Stimulated activated CD8-positive, alpha-beta memory T cell treated with anti-CD3 and anti-CD28 coated beads, Interleukin-4, amount 100 ng/mL, for 1 hour (primary cell): ENCODE measurements around the gene ATP9B.

Experiments
- DNase-seq, 2 donors: peaks; one replicate each; pipeline ENCODE4 v3.0.0-alpha.2; 2020; ENCODE audit warnings: low read depth in 2 of 2, low spot score in 1 of 2

The ATP9B gene

GRCh38 chr18:79379251-79379905, 310.2 kb downstream of the ATP9B start:
- DNase-seq: no peak

DNA sequence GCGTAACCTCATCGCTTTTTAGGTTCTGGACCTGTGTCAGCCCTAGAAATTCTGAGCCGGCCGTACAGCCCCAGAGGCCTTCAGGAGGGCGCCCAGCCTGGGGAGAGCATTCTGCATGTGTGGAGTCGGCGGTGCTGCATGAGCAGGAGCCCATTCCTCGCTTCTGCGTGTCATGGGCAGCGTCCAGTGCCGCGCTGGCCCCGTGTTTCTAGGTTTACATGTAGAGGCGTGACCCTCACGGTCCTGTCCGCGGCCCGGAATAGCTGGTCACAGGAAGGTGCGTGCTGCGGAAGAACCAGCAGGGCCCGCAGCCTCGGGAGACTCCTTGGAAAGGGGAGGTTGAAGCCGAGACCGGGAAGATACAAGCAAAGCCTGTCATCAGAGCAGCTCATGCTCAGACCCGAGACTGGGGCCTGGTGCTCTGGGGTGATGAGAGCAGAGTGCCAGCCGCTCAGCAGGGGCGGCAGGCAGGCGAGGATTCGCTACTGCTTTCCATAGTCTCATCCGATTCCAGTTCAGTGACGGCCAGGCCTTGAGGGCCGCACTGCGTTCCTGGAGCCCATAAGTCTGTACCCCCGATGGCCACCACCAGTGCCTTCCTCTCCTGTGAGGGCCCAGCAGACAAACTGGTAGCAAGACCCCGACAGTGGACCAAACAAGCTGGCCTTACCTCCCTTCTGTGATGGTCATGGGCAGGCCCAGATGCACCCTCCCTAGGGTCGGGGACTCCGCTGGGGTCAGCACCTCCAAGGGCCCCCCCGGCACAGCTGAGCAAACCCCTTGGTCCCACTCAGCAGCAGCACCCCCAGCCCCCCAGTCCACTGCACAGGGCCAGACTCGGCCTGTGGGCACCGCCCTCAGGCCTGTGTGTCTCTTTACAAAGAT, 311.0 kb downstream of the ATP9B start:
- no peak for DNase-seq

GRCh38 chr18:79380816-79381806, 311.9 kb downstream of the ATP9B start:
- peak in 1 of 2 donors; percentile 50 for DNase-seq

GRCh38 chr18:79381811-79382311, 312.7 kb downstream of the ATP9B start:
- no peak for DNase-seq

- no peak for DNase-seq
Measured at GRCh38 chr18:79382681-79383387, 313.6 kb downstream of the ATP9B start.

DNA sequence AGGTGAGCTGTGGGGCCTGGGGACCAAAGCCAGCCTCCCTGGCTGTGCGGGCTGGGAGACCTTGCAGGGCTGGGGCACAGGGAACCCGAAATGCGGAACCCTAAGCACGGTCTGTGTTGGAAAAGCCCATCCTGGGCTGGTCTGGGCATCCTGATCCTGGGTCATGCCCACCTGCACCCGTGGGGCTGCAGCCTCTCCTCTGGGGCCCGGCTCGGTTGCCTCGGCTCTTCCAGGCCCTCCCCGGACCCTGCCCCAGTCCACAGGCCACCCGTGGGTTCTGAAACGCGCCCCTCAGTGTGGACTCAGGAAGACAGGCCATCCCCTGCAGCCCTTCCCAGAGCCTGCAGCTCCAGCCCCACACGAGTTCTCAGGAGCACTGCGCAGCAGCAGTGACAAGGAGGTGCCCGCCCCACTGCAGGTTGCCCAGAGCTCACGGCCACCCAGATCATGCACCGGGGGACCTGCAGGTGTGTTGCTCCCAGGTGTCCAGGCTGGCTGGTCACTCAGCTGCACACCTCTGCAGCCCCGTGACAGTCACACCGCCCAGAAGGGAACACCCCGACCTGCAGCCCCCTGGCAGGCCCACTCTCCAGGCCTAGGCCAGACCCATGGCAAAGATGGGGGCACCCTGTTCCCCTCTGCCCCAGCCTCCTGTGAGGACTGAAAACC, 314.3 kb downstream of the ATP9B start:
- no peak for DNase-seq

GRCh38 chr18:79384151-79384807, 315.1 kb downstream of the ATP9B start:
- DNase-seq: no peak

- DNase-seq: no peak
Measured at GRCh38 chr18:79384834-79385233, 315.6 kb downstream of the ATP9B start.

- no peak for DNase-seq
Measured at GRCh38 chr18:79385326-79385707, 316.1 kb downstream of the ATP9B start.

GRCh38 chr18:79385708-79386341, 316.6 kb downstream of the ATP9B start:
- no peak for DNase-seq

DNA sequence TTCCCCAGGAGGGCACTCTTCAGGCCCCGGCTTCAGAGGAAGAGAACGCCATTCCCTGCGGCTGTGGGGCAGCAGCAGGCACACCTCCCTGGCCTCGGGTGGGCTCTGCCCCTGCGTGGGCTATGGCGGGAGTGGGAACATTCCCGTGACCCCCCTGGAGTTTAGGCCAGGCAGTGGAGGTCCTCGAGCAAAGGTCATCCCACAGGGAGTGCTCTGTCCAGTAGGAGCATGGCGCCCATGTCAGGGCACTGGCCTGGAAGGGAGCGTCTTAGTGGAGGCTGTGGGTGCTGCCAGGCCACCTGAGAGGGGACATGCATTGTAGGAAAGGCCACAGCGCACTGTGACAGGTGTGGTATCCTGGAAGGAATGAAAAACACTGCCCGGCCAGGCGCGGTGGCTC, 317.4 kb downstream of the ATP9B start:
- DNase-seq: no peak

- DNase-seq: no peak
Measured at GRCh38 chr18:79387214-79387613, 318.0 kb downstream of the ATP9B start.

DNA sequence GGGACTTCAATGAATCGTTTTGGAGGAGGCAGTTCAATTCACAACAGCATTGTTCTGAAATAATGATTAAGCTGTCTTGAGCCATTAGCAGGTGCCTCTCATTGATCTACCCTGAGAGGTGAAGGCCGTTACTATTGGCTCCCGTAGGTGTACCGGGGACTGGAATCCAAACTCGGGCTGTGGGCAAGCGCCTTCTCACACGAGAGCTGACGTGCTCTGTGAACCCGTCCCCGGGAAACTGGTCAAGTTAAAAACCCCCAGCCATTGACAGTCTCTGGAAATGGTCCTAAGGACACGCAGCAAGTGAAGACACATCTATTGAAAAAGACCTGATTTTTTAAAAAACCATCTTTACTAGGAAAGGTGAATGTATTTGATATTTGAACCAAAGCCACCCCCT, 318.4 kb downstream of the ATP9B start:
- no peak for DNase-seq

DNA sequence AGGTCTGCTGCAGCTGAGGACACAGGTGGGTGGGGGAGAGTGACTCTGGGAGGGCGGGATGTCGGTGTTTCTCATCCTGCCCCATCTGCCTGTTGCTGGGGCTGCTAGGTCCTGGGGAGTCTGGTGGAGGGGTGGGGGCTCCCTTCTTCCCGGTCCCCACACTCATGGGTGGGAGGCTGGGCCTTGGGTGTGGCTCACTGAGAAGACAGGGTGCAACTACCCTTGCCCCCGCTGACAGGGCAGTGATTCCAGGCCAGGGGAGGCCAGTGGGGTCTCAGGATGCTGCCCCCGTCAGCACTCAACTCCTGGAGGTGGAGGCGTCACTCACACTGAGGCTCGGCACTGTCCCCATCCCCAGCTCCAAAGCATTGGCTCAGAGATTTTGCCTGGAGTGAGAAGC, 318.8 kb downstream of the ATP9B start:
- DNase-seq: no peak

DNA sequence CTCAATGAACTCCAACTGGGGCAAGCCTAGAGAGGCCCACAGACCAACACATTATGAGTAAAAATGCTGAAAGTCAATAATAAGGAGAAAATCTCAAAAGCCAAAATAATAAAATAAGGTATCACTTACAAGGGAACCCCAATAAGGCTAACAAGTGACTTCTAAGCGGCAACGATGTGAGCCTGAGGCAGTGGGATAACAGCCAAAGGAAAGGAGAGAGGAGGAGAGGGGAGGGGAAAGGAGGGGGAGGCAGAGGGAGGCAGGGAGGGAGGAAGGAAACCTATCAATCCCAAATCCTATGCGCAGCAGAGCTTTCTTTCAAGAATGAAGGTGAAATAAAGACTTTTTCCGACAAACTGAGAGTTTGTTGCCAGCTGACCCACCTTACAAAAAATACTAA, 320.5 kb downstream of the ATP9B start:
- DNase-seq: no peak

DNA sequence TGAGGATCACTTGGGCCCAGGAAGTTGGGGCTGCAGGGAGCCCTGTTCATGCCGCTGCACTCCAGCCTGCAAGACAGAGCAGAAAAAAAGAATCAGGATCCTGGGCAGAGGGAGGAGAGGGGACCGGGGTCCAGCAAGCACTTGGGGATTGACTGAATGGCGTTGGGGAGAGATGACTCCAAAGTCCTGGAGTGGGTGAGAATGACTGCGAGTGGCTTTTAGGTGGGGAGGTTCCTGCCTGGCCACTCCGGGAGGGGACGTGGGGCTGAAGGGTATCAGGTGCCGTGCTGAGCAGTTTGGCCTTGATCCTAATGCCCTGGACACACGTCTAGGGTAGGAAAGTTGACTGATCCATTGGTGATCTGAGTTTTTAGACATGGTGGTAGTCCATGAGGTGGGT, 323.0 kb downstream of the ATP9B start:
- no peak for DNase-seq

- DNase-seq: no peak
Measured at GRCh38 chr18:79393181-79393634, 324.0 kb downstream of the ATP9B start.

GRCh38 chr18:79393635-79394533, 324.7 kb downstream of the ATP9B start:
- no peak for DNase-seq
